H1 (cell line): Measurements from ENCODE around the gene RAB3IL1. TPM values are rescaled to one million over a fixed set of nuclear protein-coding genes. Genes with fewer than 3 reads are reported as not detected.

Experiments
- CTCF ChIA-PET: fragments of 300-600 bp; sonication (Branson Sonifier 250); formaldehyde crosslinking; loops from one replicate; lab custom pipeline; 2021; ENCODE audit not compliant: partially characterized antibody; lab: Charles Lee
- POLR2A ChIA-PET: fragments of 300-600 bp; sonication (Branson Sonifier 250); formaldehyde crosslinking; loops from one replicate; lab custom pipeline; 2021; ENCODE audit warnings: inconsistent platforms; ENCODE audit not compliant: partially characterized antibody; lab: Charles Lee
- DNase-seq, 2 experiments: peaks; one replicate each; pipeline versions ENCODE4 v3.0.0 to v3.0.0-alpha.2; 2010 to 2022; ENCODE audit warnings: low spot score in 2 of 2, low read depth in 1 of 2, mixed read lengths in 1 of 2
- FAIRE-seq: peaks from 2 replicates; lab custom pipeline; 2011; peaks lifted over from hg19 to GRCh38; lab: Jason Lieb, UNC
- H2AFZ ChIP-seq: 2 replicates; pipeline ENCODE4 v1.8.1; 2012; ENCODE audit warnings: low read length, inconsistent platforms
- H2AK5ac ChIP-seq: 2 replicates; pipeline ENCODE4 v1.6.1; 2013; ENCODE audit warnings: low read depth, low read length
- H2BK120ac ChIP-seq: replicated peaks from 2 replicates; pipeline ENCODE3; 2013; ENCODE audit warnings: low read depth, low read length, inconsistent platforms
- H2BK12ac ChIP-seq: 2 replicates; pipeline ENCODE4 v1.6.1; 2013; ENCODE audit warnings: low read depth, low read length
- H2BK15ac ChIP-seq: 2 replicates; pipeline ENCODE4 v1.6.1; 2013; ENCODE audit warnings: low read length
- H2BK20ac ChIP-seq: 2 replicates; pipeline ENCODE4 v1.6.1; 2013; ENCODE audit warnings: low read length
- H2BK5ac ChIP-seq: 2 replicates; pipeline ENCODE4 v1.6.1; 2013; ENCODE audit warnings: low read depth, low read length
- H3K14ac ChIP-seq: 2 replicates; pipeline ENCODE4 v1.6.1; 2013; ENCODE audit warnings: inconsistent platforms; ENCODE audit not compliant: insufficient read length
- H3K18ac ChIP-seq: 2 replicates; pipeline ENCODE4 v1.6.1; 2013; ENCODE audit warnings: low read length; ENCODE audit errors: extremely low read depth
- H3K23ac ChIP-seq: 2 replicates; pipeline ENCODE4 v1.6.1; 2013; ENCODE audit warnings: inconsistent platforms; ENCODE audit not compliant: insufficient read length
- H3K23me2 ChIP-seq: 2 replicates; pipeline ENCODE4 v1.6.1; 2013; ENCODE audit warnings: low read depth, low read length
- H3K27ac ChIP-seq: 2 replicates; pipeline ENCODE4 v1.6.1; 2011; ENCODE audit warnings: low read depth, low read length, inconsistent platforms
- H3K27me3 ChIP-seq, 4 experiments: replicated peaks in 1 of 4; 1 replicate in 1 of 4; 2 replicates in 3 of 4; pipeline versions ENCODE4 v1.6.1 to v1.8.1; 2011 to 2013; ENCODE audit warnings: low read length in 3 of 4, mild to moderate bottlenecking in 3 of 4, inconsistent platforms in 2 of 4, mixed read lengths in 2 of 4, moderate library complexity in 1 of 4; ENCODE audit not compliant: control insufficient read depth in 3 of 4, insufficient read depth in 3 of 4; ENCODE audit errors: extremely low read depth in 1 of 4
- H3K36me3 ChIP-seq, 4 experiments: 2 replicates each; pipeline versions ENCODE4 v1.6.1 to v1.8.1; 2011 to 2013; ENCODE audit warnings: mild to moderate bottlenecking in 4 of 4, low read length in 3 of 4, moderate library complexity in 2 of 4, control low read depth in 1 of 4, inconsistent platforms in 1 of 4; ENCODE audit not compliant: insufficient read depth in 4 of 4, control insufficient read depth in 2 of 4
- H3K4ac ChIP-seq: replicated peaks from 2 replicates; pipeline ENCODE3; 2013; ENCODE audit warnings: low read length, low read depth, mixed read lengths, inconsistent platforms; ENCODE audit not compliant: insufficient read length
- H3K4me1 ChIP-seq, 4 experiments: replicated peaks in 1 of 4; 1 replicate in 1 of 4; 2 replicates in 3 of 4; pipeline versions ENCODE4 v1.6.1 to v1.8.1; 2011 to 2013; ENCODE audit warnings: low read length in 3 of 4, inconsistent platforms in 2 of 4, mixed read lengths in 1 of 4; ENCODE audit not compliant: insufficient read depth in 4 of 4, control insufficient read depth in 3 of 4
- H3K4me2 ChIP-seq, 2 experiments: 2 replicates each; pipeline versions ENCODE4 v1.6.1 to v1.8.1; 2011 to 2013; ENCODE audit warnings: low read depth in 2 of 2, low read length in 2 of 2, control low read depth in 1 of 2, inconsistent platforms in 1 of 2, mild to moderate bottlenecking in 1 of 2; ENCODE audit not compliant: insufficient read depth in 1 of 2
- H3K4me3 ChIP-seq, 4 experiments: fragments of 200-600, 300-600 bp in 1 of 4; sonication (generic), shearing (Covaris generic), sonication (Bioruptor Twin) in 1 of 4; 2 replicates each; pipeline versions ENCODE4 v1.5.1 to v1.8.1; 2011 to 2016; ENCODE audit warnings: low read length in 4 of 4, low read depth in 3 of 4, control low read depth in 2 of 4, inconsistent platforms in 2 of 4, mild to moderate bottlenecking in 2 of 4, mixed read lengths in 1 of 4, moderate library complexity in 1 of 4; ENCODE audit not compliant: insufficient read depth in 2 of 4; ENCODE audit errors: extremely low read depth in 1 of 4
- H3K56ac ChIP-seq: replicated peaks from 2 replicates; pipeline ENCODE3; 2013; ENCODE audit warnings: low read depth, mild to moderate bottlenecking, mixed read lengths, low read length, inconsistent platforms; ENCODE audit not compliant: insufficient read length
- H3K79me1 ChIP-seq: 2 replicates; pipeline ENCODE4 v1.6.1; 2013; ENCODE audit warnings: low read depth, low read length, control low read depth
- H3K79me2 ChIP-seq, 2 experiments: 2 replicates each; pipeline versions ENCODE4 v1.6.1 to v1.8.1; 2012 to 2013; ENCODE audit warnings: low read length in 2 of 2, mild to moderate bottlenecking in 2 of 2, inconsistent platforms in 1 of 2; ENCODE audit not compliant: insufficient read depth in 2 of 2, control insufficient read depth in 1 of 2
- H3K9ac ChIP-seq, 4 experiments: replicated peaks in 1 of 4; 1 replicate in 1 of 4; 2 replicates in 3 of 4; pipeline versions ENCODE4 v1.6.1 to v1.8.1; 2011 to 2013; ENCODE audit warnings: low read depth in 3 of 4, low read length in 3 of 4, control low read depth in 2 of 4, mild to moderate bottlenecking in 2 of 4, moderate library complexity in 2 of 4, inconsistent platforms in 1 of 4; ENCODE audit errors: extremely low read depth in 1 of 4
- H3K9me3 ChIP-seq, 2 experiments: 2 replicates each; pipeline versions ENCODE4 v1.6.1 to v1.8.1; 2012 to 2013; ENCODE audit warnings: mild to moderate bottlenecking in 2 of 2, moderate library complexity in 2 of 2, control low read depth in 1 of 2, inconsistent platforms in 1 of 2, low read depth in 1 of 2, low read length in 1 of 2, mixed read lengths in 1 of 2; ENCODE audit not compliant: insufficient read depth in 2 of 2
- H4K20me1 ChIP-seq, 2 experiments: replicated peaks in 1 of 2; 2 replicates each; pipeline versions ENCODE3 to v1.8.1; 2011 to 2013; ENCODE audit warnings: inconsistent platforms in 2 of 2, low read length in 2 of 2, mild to moderate bottlenecking in 1 of 2; ENCODE audit not compliant: insufficient read depth in 2 of 2, control insufficient read depth in 1 of 2
- H4K5ac ChIP-seq: 2 replicates; pipeline ENCODE4 v1.6.1; 2013; ENCODE audit warnings: low read length, low read depth, mixed read lengths, inconsistent platforms; ENCODE audit not compliant: insufficient read length
- H4K8ac ChIP-seq: 2 replicates; pipeline ENCODE4 v1.8.0; 2013; ENCODE audit warnings: mild to moderate bottlenecking, moderate library complexity, low read length, inconsistent platforms; ENCODE audit not compliant: insufficient read depth; ENCODE audit errors: extremely low read depth
- H4K91ac ChIP-seq: replicated peaks from 2 replicates; pipeline ENCODE3; 2013; ENCODE audit warnings: low read length, mixed read lengths, inconsistent platforms; ENCODE audit not compliant: insufficient read length
- ASH2L ChIP-seq: fragments of 200-600, 300-600 bp; sonication (generic); IDR thresholded peaks from one replicate; pipeline ENCODE4 v1.7.1; 2017; ENCODE audit warnings: low read length
- TAF7 ChIP-seq: optimal IDR thresholded peaks from 2 replicates; pipeline ENCODE3; 2011; ENCODE audit warnings: low read depth, mild to moderate bottlenecking, inconsistent platforms, low read length, moderate library complexity, borderline replicate concordance
- WGBS, 2 experiments: shearing (Covaris generic) in 1 of 2; methylation state at CpG; one replicate each; pipeline versions ENCODE4 v1.1.6 to v1.1.7; 2013 to 2015; ENCODE audit warnings: low lambda C conversion rate in 2 of 2, mixed read lengths in 2 of 2, inconsistent platforms in 1 of 2, low coverage in 1 of 2, missing lambda C conversion rate in 1 of 2; ENCODE audit not compliant: insufficient replicate concordance in 2 of 2, insufficient coverage in 1 of 2, insufficient read length in 1 of 2; ENCODE audit errors: extremely low coverage in 1 of 2, missing lambda C conversion rate in 1 of 2; 5-methylcytosine and 5-hydroxymethylcytosine counted together
- polyA plus RNA-seq, 7 experiments: library from polyadenylated mRNA; depleted of rRNA in 3 of 7; stranded (reverse) in 5 of 7; unstranded in 2 of 7; fragments of >200 nt in 5 of 7; fragments of 200-250 nt in 2 of 7; gene quantifications; 1 replicate in 5 of 7; 2 replicates in 1 of 7; 4 replicates in 1 of 7; pipeline versions ENCODE4 v1.2.1 to v1.2.3, GENCODE V29; 2011 to 2013; ENCODE audit warnings: missing spikeins in 2 of 7, mixed read lengths in 2 of 7
- total RNA-seq: library from RNA; stranded (reverse); fragmentation: NEBNext Ultra II Directional; extraction: Animal tissue kit (Norgen Biotek cat#: 25700); gene quantifications from 2 replicates; pipeline ENCODE4 v1.2.1, GENCODE V29; 2021

RAB3IL1 gene
- total and polyA plus RNA-seq, 2 of the 8 experiments (the other 6 are each of a cell fraction or from before 2014, with no cell fraction given), result 6.8 to 7.9 TPM

DNA sequence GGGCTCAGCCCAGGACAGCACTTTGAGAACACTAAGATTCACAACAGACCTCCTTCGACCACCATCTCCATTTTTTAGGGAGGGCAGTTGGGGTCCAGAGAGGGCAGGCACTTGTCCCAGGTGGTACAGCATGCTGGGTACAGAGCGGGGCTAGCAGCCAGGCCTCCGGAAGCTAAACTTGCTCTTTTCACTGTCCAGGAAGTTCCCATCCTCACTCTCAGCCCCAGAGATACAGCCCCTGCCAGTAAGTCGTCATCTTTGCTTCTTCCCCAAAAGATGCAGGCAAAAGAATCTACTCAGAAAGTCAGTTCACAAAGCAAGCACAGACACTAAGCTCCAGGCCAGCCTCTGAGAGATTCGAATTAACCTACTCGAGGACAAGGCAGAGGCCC lies 6.7 kb upstream of the RAB3IL1 start:
- Histone ChIP-seq H3K18ac (peak overlapping the region; percentile 78; the same call in 1 of the 2 replicates), H3K4me1 (peaks cover 6 to 18% (median 16%) of the 10 kb centered on the region in 4 experiments), H3K56ac (no peak overlapping the region), H4K8ac (peak overlapping the region; percentile 30; the same call in 1 of the 2 replicates), H3K23ac (no peak overlapping the region), H3K23me2 (no peaks in the 10 kb centered on the region; the same call in 1 of the 2 replicates), H3K36me3 (no peaks in the 10 kb centered on the region), H3K27me3 (peaks cover 0 to 5% (median 2%) of the 10 kb centered on the region in 4 experiments; a peak in 2 of 7 replicates), H3K79me1 (no peaks in the 10 kb centered on the region), H3K27ac (peak overlapping the region; percentile 52; the same call in 1 of the 2 replicates), H3K4me3 (no peak overlapping the region), H3K9me3 (no peaks in the 10 kb centered on the region), H2BK20ac (no peak overlapping the region; the same call in 1 of the 2 replicates), H4K5ac (no peak overlapping the region), H3K4ac (no peak overlapping the region), H2AFZ (peak overlapping the region; percentile 88), H4K20me1 (no peaks in the 10 kb centered on the region), H3K79me2 (no peaks in the 10 kb centered on the region), H3K4me2 (0 out of 4 replicates have a peak overlapping the region, but pooled peaks have one; percentile 11 to 37), H2BK12ac (peak overlapping the region; percentile 98; the same call in 1 of the 2 replicates), H3K9ac (no peak overlapping the region; a peak in 2 of 7 replicates), H2BK5ac (0 out of 2 replicates have a peak overlapping the region, but pooled peaks have one; percentile 87), H2BK120ac (no peak overlapping the region), H3K14ac (no peak overlapping the region), H2AK5ac (no peak overlapping the region), H2BK15ac (peak overlapping the region; percentile 6; the same call in 1 of the 2 replicates), H4K91ac (no peak overlapping the region)
- WGBS, 2 experiments, result 79% methylated on average over 6 of the region's 6 CpGs; no CpG with 5 or more reads in 1 of the 2 experiments
- no peak for FAIRE-seq
- no peak for DNase-seq
- ChIA-PET CTCF (interaction anchor here (0.9 to 9.2 kb wide), 15 partner anchors 9 to 184 kb away, joined by 3 to 225 read pairs (median 3); partner anchors contain the start of gene BEST1), POLR2A (interaction anchor here (0.5 to 3.7 kb wide), 9 partner anchors 9 to 188 kb away, joined by 3 to 13 read pairs (median 7); partner anchors contain the start of gene BEST1)
- TF ChIP-seq ASH2L (peak; percentile 1), TAF7 (no peak)
